ENCODE data around the gene TUBB6.

Gene TUBB6

GRCh38 chr18:12281861-12282260, 26.2 kb upstream of the TUBB6 start:
- no peaks in the 10 kb centered on the region for H3K9me3 ChIP-seq
- TF ChIP-seq CTCF (IDR thresholded peaks at IDR 0.05; ENCODE audit: low read depth, low read length), result no peak
- H3K36me3 ChIP-seq, result no peaks in the 10 kb centered on the region
- DNase-seq, result no peak
- no peaks in the 10 kb centered on the region for H3K4me1 ChIP-seq
- no peak overlapping the region for H3K4me3 ChIP-seq (ENCODE audit: low read depth, low read length)
- H3K27me3 ChIP-seq, result no peaks in the 10 kb centered on the region

GRCh38 chr18:12282442-12283039, 25.5 kb upstream of the TUBB6 start:
- H3K36me3 ChIP-seq, result no peaks in the 10 kb centered on the region
- H3K4me3 ChIP-seq (ENCODE audit: low read depth, low read length), result no peak overlapping the region
- no peak for DNase-seq
- H3K4me1 ChIP-seq, result no peaks in the 10 kb centered on the region
- TF ChIP-seq CTCF (IDR thresholded peaks at IDR 0.05; ENCODE audit: low read depth, low read length), result no peak
- no peaks in the 10 kb centered on the region for H3K27me3 ChIP-seq
- H3K9me3 ChIP-seq, result no peaks in the 10 kb centered on the region

GRCh38 chr18:12283256-12283655, 24.8 kb upstream of the TUBB6 start:
- H3K4me3 ChIP-seq (ENCODE audit: low read depth, low read length), result no peak overlapping the region
- H3K4me1 ChIP-seq, result no peaks in the 10 kb centered on the region
- no peaks in the 10 kb centered on the region for H3K9me3 ChIP-seq
- H3K27me3 ChIP-seq, result no peaks in the 10 kb centered on the region
- no peak for DNase-seq
- H3K36me3 ChIP-seq, result no peaks in the 10 kb centered on the region
- TF ChIP-seq CTCF (IDR thresholded peaks at IDR 0.05; ENCODE audit: low read depth, low read length), result peak; percentile 10; the same call in 1 of the 2 replicates

GRCh38 chr18:12283666-12284065, 24.4 kb upstream of the TUBB6 start:
- DNase-seq, result no peak
- H3K27me3 ChIP-seq, result no peaks in the 10 kb centered on the region
- no peak overlapping the region for H3K4me3 ChIP-seq (ENCODE audit: low read depth, low read length)

GRCh38 chr18:12287131-12287681, 20.8 kb upstream of the TUBB6 start:
- DNase-seq, result no peak
- no peak overlapping the region for H3K4me3 ChIP-seq (ENCODE audit: low read depth, low read length)

More at GRCh38 chr18:12283666-12284065, 24.4 kb upstream of the TUBB6 start:
- Histone ChIP-seq H3K4me1 (no peaks in the 10 kb centered on the region), H3K36me3 (no peaks in the 10 kb centered on the region), H3K9me3 (no peaks in the 10 kb centered on the region)
- no peak for TF ChIP-seq CTCF (IDR thresholded peaks at IDR 0.05; ENCODE audit: low read depth, low read length)

More at GRCh38 chr18:12287131-12287681, 20.8 kb upstream of the TUBB6 start:
- Histone ChIP-seq H3K36me3 (no peaks in the 10 kb centered on the region), H3K9me3 (no peaks in the 10 kb centered on the region), H3K27me3 (no peaks in the 10 kb centered on the region), H3K4me1 (no peaks in the 10 kb centered on the region)
- no peak for TF ChIP-seq CTCF (IDR thresholded peaks at IDR 0.05; ENCODE audit: low read depth, low read length)

All from BE2C (cell line).